HT1080 (cell line): ENCODE results near the gene TNMD. TPM values are rescaled to one million over a fixed set of nuclear protein-coding genes. Genes with fewer than 3 reads are reported as not detected.
"Not testable (repeated sequence)": the region's sequence is repeated elsewhere in the genome, so short reads cannot be mapped to it uniquely, and the experiment has no call there.

ENCODE experiments used
- DNase-seq: peaks from one replicate; pipeline ENCODE4 v3.0.0-alpha.2; 2015; ENCODE audit warnings: low read depth
- polyA plus RNA-seq, 2 experiments: library from polyadenylated mRNA; depleted of rRNA; stranded (reverse); fragments of >200 nt; gene quantifications; 2 replicates each; pipeline ENCODE4 v1.2.3, GENCODE V29; 2015
- total RNA-seq: library from RNA; depleted of rRNA; stranded (reverse); fragments of >200 nt; shearing (Covaris generic); gene quantifications from 2 replicates; pipeline ENCODE4 v1.2.3, GENCODE V29; 2014; rRNA removed

TNMD gene
- not detected in 2 replicates for total RNA-seq
- not detected in 2 replicates for polyA plus RNA-seq (2015; cell fraction: cytosol; rRNA removed)
- not detected in 2 replicates for polyA plus RNA-seq (2015; cell fraction: nucleus; rRNA removed)

DNA sequence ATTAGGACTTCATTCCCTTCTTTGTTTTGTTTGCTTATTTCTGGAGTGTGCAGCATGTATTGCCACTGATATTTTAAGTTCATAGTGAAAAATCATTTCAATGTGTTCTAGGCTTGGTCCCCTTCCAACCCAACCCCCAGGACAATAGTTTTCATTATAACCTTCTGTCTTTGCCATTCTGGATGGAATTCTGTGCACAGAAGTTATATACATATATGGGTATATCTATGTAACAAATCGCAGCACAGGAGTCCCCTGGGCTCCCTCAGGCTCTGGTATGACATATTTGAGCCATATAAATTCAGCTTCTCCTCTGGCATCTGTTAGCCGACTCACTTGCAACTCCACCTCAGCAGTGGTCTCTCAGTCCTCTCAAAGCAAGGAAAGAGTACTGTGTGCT is at the start of gene TNMD:
Gene TNMD (plus strand): TSS at position 326 of the 400 bp plus-strand sequence. CDS start 83 bp downstream, outside the sequence.
- no peak for DNase-seq

DNA sequence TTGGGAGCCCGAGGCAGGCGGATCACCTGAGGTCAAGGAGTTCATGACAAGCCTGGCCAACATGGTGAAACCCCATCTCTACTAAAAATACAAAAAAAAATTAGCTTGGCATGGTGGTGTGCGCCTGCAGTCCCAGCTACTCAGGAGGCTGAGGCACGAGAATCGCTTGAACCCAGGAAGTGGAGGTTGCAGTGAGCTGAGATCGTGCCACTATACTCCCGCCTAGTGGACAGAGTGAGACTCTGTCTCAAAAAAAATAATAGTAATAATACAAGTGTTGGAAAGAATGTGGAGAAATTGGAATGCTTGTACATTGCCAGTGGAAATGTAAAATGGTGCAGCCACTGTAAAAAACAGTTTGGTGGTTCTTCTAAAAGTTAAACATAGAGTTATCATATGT is 19.2 kb upstream of the TNMD start:
- DNase-seq = not testable (repeated sequence)

DNA sequence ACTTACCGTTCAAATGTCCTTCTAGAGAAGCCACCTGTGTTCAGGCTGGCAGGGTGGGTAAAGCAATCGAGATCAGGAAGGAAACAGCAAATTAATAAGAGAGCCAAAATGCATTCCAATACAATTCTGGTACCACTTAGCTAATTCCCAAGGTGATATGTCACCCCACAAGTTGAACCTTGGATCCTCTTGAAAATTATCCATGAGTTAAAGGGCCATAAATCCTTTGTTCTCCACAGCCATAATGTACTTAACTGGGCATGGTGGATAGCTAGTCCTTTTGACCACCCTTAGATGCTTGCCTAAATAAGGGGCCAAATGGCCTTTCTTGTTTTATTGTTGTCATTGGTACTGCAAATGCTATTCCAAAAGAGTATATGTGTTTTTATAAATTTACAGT is 2.0 kb downstream of the TNMD start:
- DNase-seq = no peak

DNA sequence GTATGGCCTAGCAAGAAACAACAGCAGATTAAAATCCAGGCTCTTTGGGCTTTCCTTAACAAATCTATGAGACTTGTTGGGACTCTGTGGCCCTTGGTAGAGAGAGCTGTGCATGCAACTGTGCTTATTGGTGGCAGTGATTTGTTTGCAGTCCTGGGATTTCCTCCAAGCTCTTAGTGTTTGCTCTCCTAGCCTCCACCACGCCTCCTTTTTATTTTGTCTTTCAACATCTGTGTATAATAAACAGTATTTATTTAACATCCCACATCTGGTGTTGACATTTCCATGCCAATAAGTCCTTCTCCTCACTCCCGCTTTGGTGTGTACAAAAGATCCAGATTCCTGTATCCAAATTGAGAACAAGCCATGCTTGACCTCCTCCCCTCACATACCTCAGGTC is 3.1 kb downstream of the TNMD start:
- DNase-seq = no peak

DNA sequence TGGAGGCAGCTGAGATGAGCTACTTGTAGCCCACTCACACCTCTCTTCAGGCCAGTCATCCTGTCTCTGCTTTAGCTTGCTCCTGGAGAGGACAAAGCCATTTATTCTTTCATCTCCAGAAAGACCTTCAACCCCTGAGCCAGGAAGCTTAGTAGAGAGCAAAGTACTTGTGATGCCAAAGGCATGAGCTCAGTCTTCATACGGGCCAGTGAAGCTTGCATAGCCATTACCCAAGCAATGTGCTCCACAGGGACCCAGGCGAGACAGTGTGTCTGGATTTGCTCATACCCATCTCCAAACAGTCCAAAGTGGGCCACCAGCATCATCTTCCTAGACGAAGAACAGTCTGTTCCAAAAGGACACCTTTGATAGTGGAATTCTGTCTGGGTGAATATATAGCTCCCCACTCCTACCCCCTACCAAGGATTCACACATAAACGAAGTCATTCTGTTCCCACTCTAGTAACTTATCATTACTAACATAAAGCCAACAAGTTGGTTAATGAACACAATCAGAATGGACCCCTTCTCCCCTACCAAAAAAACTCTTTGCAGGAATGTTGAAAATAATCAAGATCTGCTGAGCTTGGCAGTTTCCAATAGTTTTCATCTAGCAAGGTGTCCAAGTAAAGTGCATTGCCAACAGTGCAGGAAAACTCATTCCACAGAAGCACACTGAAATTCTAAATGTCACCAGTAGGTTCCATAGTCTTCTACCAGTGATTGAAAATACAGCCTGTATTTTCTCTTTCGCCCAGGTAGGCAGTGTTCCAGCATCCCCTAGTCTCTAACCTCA is 6.7 kb downstream of the TNMD start:
- no peak for DNase-seq

DNA sequence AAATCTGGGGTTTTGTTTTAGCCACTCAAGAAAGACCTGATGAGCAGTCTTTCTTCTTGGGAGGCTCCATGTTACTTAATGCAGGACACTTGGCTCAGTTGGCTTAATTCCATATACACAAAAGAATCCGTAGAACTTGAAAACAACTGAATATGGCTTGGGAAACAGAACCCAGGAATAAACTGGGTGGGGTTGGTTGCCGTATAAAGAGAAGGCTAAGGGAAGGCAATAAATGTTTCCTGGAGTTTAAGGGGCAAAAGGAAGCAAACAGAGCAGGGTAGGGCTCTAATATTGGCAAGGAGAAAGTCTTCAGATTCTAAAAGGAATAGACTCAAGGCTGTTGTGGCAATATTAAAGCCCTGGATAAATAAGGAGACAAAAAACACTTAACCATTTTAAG is 8.4 kb downstream of the TNMD start:
- DNase-seq = no peak

DNA sequence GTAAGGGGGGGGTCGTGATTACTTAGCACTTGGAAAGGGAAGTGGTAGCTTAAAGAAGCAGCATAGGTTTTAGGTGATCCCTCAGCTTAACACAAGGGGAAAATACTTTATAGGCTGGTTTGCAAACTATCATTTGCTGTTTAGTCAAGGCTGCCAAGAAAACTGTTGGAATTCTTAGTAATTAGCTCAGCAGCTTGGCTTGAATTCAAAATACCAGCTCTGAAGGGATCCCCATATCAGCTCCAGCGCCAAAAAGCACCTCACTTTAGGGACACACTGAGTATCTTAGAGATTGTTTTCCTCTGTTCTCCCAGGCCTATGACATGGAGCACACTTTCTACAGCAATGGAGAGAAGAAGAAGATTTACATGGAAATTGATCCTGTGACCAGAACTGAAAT is 8.8 kb downstream of the TNMD start:
- DNase-seq = no peak

DNA sequence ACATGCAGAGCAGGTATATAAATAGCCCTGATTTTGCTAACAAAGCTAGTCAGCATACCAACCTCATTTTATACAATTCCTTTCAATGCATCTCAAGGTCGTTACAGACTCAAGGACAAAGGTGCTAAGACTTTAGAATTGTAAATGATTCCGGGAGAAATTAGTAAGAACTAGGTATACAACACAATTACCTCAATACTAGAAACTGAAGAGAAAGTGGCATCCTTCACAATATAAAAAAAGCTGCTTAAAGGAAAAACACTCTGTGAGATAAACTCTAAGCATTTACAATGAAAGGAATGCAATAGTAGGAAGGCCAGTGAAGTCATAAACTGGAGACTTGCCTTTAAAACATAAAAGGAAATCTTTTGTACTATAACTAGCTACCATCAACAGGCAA is 11.9 kb downstream of the TNMD start:
- DNase-seq = no peak

DNA sequence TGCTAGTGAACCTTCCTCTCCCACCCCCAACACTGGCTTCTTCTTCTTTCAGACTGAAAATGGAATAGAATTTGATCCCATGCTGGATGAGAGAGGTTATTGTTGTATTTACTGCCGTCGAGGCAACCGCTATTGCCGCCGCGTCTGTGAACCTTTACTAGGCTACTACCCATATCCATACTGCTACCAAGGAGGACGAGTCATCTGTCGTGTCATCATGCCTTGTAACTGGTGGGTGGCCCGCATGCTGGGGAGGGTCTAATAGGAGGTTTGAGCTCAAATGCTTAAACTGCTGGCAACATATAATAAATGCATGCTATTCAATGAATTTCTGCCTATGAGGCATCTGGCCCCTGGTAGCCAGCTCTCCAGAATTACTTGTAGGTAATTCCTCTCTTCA is 14.7 kb downstream of the TNMD start:
- no peak for DNase-seq

DNA sequence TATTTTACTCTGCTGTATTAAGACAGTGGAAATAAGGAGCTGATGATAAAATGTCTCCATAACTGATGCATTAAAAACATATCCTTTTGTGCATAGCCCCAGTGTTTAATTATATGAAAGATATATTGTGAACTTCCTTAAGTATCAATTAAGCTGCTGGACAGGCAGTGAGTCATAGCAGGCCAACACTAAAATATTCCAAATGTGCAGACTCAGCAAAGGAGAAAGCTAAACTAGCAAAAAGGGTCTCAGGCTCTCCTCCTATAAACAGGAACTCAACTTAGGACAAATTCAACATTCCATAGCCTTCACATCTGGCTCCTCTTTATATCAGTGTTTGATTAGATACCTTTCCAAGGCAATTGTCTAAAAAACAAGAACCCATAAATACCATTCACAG is 15.6 kb downstream of the TNMD start:
- DNase-seq = no peak

DNA sequence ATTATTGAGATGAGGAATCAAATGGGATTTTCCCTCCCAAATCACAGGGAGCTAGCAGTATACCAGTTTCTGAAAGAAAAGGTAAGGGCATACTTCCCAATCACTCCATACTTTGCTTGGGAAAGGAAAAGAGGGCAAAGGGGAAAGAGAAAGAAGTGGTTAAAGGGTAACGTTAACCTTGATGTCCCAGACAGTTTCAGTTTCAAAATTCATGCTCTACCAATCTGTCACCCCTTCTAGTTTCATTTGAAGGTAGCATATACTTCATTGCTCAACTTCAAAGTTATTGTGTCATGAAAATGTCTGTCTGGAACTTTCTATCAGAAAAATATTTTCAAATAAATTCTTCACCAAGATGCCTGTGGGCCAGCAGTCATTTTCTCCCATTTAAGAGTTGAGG is 16.0 kb downstream of the TNMD start:
- DNase-seq = no peak

DNA sequence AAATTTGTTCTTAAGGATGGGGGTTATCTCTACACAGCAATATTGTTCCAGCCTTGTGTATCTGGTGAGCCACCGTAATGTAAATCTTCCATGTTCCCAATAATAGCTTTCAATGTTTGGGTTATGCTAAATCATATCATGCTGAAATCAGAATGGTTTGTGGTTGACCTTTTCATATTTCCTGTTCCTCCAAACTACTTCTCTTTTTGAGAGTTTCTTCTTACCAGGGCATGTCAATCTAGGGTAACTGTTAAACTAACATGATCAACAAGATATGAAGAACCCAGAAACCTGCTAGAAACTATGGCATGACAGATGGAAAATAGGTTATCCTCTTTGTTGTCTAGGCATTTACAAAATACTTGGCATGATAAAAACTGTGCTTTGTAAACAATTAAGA is 22.0 kb downstream of the TNMD start:
- no peak for DNase-seq

DNA sequence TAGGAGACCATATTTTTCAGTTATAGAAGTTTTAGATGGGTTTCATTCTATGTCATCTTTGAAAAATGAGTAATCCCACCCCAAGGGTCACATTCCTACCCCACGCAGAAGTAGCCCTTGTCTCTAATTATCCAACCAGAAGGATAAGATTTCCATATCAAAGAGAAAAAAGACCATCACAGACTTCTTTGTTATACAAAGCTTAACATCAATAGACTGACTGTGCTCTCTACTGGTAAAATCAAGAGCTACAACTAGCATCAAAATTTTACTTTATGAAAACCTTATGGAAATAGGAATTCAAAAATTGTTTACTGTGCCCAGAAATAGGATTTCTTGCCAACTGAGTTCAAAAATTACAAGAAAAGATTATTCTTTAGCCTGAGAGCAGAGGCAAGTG is 24.9 kb downstream of the TNMD start:
- DNase-seq = no peak

DNA sequence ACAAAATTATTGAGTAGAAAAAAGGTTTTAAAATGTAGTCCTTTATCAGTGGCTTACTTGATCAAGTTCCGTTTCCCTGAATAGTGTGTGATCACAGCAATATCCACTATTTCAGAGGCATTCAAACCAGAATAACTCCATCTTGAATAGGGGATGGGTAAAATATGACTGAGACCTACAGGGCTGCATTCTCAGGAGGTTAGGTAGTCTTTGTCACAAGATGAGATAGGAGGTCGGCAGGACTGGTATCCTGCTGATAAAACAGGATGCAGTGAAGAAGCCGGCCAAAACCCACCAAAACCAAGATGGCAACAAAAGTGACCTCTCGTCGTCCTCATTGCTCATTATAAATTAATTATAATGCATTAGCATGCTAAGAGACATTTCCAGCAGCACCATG is 27.2 kb downstream of the TNMD start:
- no peak for DNase-seq

DNA sequence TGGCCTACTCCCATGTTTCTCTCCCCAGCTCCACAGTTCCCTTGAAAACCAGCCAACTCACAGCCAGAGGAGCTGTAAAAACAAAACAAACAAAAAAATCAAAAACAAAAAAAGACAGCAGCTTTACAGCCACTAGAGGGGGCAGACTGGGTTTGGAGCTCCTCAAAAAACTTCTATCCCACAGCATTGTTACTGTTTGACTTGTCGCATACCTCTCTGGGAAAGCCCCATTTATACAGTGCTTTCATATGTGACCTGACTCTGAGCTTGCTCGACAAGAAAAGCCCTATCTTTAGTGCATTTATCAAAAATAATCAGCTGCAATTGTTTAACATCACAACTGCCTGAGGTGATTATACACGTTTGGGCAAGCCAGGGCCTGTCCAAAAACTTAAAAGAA is 30.3 kb downstream of the TNMD start:
- DNase-seq = peak; percentile 71

DNA sequence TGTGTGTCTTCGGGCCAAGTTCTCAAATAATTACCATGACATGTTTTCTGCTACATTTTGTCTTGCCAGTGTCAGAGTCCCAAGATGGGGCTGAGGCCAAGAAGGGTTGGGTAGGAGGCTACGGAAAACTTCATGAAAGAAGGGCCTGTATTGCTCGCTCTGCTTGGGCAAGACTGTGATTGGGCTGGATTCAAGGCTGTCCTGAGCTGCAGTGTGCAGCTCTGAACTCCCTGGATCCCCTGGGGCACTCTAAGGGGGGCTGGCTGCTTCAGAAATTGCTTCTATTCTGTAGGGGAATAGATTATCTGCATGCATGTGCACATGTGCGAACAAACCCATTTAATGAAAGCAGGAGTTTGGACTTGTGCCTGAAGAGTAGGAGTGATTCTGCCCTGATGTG is 38.3 kb downstream of the TNMD start:
- DNase-seq = no peak

DNA sequence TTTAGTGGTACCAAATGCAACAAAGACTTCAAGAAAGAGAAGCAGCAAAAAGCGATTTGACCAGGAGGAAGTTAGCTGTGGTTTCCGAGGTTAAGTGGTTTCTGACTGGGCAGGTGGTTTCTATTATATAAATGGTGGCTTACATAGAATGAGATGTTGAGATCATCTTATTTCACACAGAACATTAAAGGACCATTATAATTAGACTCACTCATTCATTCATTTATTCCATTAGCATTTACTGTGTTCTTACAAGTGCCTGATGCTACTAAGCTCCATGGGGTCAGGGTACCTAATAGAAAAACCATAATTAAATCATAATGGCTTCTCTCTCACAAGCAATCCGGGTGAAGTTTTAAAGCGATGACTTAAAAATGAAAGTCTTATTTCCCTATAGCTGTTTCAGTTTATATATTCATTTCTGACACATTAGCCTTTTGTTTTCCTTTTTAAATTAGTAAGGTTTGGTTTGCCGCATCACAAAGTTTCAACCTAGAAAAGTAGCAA is 41.3 kb downstream of the TNMD start:
- DNase-seq = peak; percentile 5

DNA sequence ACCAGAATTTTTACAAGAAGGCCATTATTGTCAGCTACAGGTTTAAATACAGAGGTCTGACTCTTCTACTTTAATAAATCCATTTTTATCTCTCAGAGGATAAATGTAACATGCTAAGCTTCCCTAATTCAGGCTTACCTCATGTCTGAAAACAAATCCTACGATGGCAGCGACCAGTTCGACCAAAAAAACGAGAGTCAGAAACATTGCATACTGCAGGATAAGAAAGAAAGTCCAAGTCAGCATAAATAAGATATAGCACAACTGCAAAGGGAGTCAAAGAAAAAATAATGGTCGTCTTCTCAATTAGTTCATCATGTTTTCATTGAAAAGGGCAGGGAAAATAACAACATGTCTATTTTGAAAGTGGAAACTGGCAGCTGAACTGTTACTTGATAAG is 50.3 kb downstream of the TNMD start:
- DNase-seq = no peak

DNA sequence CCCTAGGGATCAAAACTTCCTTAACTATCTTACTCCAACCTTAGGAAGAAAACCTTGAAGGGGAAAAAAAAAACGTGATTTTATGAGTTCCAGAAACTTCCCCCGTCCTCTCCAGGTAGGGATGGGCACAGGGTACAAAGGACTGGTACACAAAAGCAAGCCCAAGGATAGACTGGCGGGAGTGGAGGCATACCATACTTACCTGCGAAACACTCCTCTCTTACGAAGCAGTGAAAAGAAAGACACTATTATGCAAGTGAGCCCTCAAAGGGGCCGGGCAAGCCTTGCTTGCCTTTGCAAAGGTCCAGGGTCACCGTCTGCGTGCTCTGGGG is 51.2 kb downstream of the TNMD start:
- no peak for DNase-seq

DNA sequence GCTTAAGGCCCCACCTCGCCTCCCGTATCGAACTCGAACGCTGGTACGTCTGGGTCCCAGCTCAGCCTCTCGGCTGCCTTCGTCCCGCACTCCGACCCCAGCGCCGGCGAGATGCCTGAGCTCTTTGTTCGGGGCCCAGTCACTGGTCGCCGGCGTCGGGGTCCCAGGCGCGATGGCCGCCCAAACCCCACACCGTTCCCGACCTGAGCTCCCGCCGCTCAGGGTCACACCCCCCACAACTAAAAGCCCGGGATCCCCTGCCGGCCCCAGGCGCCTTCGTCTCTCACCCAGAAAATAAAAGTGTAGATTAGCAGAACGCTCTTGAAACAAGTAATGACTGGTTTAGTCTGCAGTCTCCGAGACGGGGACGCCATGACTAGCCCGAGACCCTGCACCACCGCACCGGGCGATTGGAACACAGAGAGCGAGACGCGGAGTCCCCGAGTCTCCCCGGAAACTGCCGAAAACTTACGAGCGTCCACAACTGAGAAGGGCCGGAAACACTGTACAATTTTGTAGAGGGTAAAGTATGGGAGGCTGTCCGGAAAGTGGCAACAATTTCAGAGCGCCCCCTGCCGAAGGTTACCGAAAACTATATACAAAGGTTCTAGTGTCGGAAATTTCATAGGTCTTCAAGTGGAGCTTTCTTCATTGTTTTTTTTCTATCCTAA is 51.7 kb downstream of the TNMD start, which contains the start of gene TSPAN6:
Gene TSPAN6 (minus strand): TSS at position 486 of the 671 bp plus-strand sequence. CDS start 112 bp downstream, at position 374.
- DNase-seq = peak; percentile 94

DNA sequence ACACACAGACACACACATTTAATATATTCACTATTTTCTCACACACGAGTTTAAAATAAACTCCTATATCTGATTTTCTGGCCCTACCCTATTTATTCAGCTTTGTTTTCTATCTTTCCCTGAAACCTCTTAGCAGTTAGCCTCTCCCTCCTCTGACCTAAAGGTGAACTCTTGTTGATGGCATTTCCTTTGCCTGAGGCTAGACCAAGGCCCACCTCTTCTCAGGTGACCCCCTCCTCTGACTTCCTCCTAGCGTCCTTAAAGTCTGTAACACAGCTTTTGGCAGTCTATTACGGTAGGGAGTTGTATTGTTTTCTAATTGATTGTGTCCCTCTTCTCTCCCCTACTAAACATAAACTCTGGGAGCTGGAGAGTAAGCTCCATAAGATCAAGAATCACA is 57.6 kb downstream of the TNMD start:
- no peak for DNase-seq

DNA sequence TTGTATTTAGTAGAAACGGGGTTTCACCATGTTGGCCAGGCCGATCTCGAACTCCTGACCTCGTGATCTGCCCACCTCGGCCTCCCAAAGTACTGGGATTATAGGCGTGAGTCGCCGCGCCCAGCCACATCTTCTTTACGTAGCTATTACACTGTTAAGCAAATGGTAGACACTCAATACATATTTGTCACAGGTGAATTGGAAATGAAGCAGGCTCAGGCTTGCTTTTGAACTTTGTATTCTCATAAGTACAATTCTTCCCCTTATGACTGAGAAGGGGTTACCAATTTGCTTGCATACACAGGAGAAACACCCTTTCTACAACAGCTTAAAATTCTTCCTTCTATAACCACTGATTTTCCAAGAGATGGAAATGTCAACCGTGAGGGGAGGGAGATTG is 58.5 kb downstream of the TNMD start:
- no peak for DNase-seq
